Progenitor cell of endocrine pancreas (in vitro differentiated cells): ENCODE data around the gene CD300E. TPM values are rescaled to one million over a fixed set of nuclear protein-coding genes. Genes with fewer than 3 reads are reported as not detected.

Source experiments
- DNase-seq: peaks from one replicate; pipeline ENCODE4 v3.0.0; 2021; ENCODE audit warnings: low spot score; ENCODE audit not compliant: unreplicated experiment
- H3K27ac Mint-ChIP-seq: 2 replicates; pipeline ENCODE4 v1.8.0; 2021; ENCODE audit warnings: mild to moderate bottlenecking, moderate library complexity, mixed read lengths
- H3K27me3 Mint-ChIP-seq: 2 replicates; pipeline ENCODE4 v1.8.0; 2021; ENCODE audit warnings: mixed read lengths
- H3K36me3 Mint-ChIP-seq: 2 replicates; pipeline ENCODE4 v1.8.0; 2022; ENCODE audit warnings: mixed read lengths; ENCODE audit not compliant: insufficient read depth
- H3K4me1 Mint-ChIP-seq: 2 replicates; pipeline ENCODE4 v1.8.0; 2021; ENCODE audit warnings: low read depth, mixed read lengths
- H3K4me3 Mint-ChIP-seq: 2 replicates; pipeline ENCODE4 v1.8.0; 2021; ENCODE audit warnings: low read depth, mild to moderate bottlenecking, moderate library complexity, mixed read lengths
- H3K9me3 Mint-ChIP-seq: 2 replicates; pipeline ENCODE4 v1.8.0; 2021; ENCODE audit warnings: low read depth, mixed read lengths
- total RNA-seq: library from RNA; stranded (reverse); gene quantifications from 2 replicates; pipeline ENCODE4 v1.2.1, GENCODE V29; 2021
- TF ChIP-seq, protein P1 (sequence below): fragments of 200-600 bp; sonication (generic); IDR thresholded peaks from one replicate; pipeline ENCODE4 v1.5.0; 2021; ENCODE audit warnings: antibody characterized with exemption, mild to moderate bottlenecking; ENCODE audit not compliant: unreplicated experiment

CD300E gene
- total RNA-seq, 1 donor from 2014 or later = not detected

GRCh38 chr17:74646231-74646630, 22.7 kb upstream of the CD300E start:
- Mint-ChIP-seq H3K36me3 (no peaks in the 10 kb centered on the region), H3K4me1 (no peaks in the 10 kb centered on the region), H3K9me3 (peaks cover 2% of the 10 kb centered on the region), H3K4me3 (no peak overlapping the region), H3K27me3 (peaks cover 54% of the 10 kb centered on the region), H3K27ac (no peak overlapping the region)
- no peak for DNase-seq
- TF ChIP-seq, protein P1, sequence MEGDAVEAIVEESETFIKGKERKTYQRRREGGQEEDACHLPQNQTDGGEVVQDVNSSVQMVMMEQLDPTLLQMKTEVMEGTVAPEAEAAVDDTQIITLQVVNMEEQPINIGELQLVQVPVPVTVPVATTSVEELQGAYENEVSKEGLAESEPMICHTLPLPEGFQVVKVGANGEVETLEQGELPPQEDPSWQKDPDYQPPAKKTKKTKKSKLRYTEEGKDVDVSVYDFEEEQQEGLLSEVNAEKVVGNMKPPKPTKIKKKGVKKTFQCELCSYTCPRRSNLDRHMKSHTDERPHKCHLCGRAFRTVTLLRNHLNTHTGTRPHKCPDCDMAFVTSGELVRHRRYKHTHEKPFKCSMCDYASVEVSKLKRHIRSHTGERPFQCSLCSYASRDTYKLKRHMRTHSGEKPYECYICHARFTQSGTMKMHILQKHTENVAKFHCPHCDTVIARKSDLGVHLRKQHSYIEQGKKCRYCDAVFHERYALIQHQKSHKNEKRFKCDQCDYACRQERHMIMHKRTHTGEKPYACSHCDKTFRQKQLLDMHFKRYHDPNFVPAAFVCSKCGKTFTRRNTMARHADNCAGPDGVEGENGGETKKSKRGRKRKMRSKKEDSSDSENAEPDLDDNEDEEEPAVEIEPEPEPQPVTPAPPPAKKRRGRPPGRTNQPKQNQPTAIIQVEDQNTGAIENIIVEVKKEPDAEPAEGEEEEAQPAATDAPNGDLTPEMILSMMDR = no peak

DNA sequence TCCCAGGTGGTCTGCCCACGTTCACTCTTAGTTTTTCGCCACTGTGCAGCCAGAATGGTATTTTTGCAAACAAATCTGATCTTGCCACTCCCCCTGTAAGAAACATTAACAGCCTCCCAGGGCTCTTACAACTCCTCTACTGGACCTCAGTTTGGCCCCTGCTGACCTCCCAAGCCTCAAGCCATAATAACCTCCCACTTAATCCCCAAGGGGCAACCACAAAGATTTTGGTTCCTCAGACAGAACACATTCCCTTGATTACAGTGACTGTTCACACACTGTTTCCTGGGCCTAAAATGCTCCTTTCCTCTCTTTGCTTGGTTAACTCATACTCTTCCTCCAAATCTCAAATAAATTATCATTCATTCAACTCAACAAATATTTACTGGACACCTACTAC, 21.5 kb upstream of the CD300E start:
- no peak for DNase-seq
- Mint-ChIP-seq H3K27me3 (peaks cover 47% of the 10 kb centered on the region), H3K4me1 (no peaks in the 10 kb centered on the region), H3K9me3 (peaks cover 2% of the 10 kb centered on the region), H3K36me3 (no peaks in the 10 kb centered on the region), H3K27ac (no peak overlapping the region), H3K4me3 (no peak overlapping the region)
- TF ChIP-seq, protein P1 = no peak

DNA sequence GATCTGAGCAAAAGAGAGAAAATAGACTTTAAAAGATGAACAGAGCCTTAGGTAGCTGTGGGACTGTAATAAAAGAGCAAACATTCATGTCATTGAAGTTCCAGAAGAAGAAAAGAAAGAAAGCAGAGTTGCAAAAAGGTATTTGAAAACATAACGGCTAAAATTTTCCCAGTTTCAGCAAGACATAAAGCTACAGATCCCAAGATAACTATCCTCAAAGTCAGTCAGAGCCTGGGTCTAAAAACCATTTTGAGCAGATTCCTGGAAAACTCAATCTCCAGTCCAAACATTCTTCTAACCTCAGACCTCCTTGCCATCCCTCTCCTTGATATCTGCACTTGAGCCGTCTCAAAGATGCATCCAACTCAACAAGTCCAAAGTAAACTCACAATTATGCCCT, 20.9 kb upstream of the CD300E start:
- no peaks in the 10 kb centered on the region for H3K4me1 Mint-ChIP-seq
- H3K9me3 Mint-ChIP-seq = peaks cover 2% of the 10 kb centered on the region
- no peak overlapping the region for H3K27ac Mint-ChIP-seq
- H3K4me3 Mint-ChIP-seq = no peak overlapping the region
- peaks cover 44% of the 10 kb centered on the region for H3K27me3 Mint-ChIP-seq
- no peak for DNase-seq
- no peaks in the 10 kb centered on the region for H3K36me3 Mint-ChIP-seq
- TF ChIP-seq, protein P1 = no peak

GRCh38 chr17:74643826-74644225, 20.3 kb upstream of the CD300E start:
- Mint-ChIP-seq H3K27ac (no peak overlapping the region), H3K4me3 (no peak overlapping the region), H3K36me3 (no peaks in the 10 kb centered on the region), H3K27me3 (peaks cover 42% of the 10 kb centered on the region), H3K4me1 (no peaks in the 10 kb centered on the region), H3K9me3 (peaks cover 2% of the 10 kb centered on the region)
- DNase-seq = no peak
- TF ChIP-seq, protein P1 = no peak

- no peaks in the 10 kb centered on the region for H3K4me1 Mint-ChIP-seq
- H3K9me3 Mint-ChIP-seq = peaks cover 2% of the 10 kb centered on the region
- TF ChIP-seq, protein P1 = no peak
- H3K4me3 Mint-ChIP-seq = no peak overlapping the region
- no peaks in the 10 kb centered on the region for H3K36me3 Mint-ChIP-seq
- peaks cover 37% of the 10 kb centered on the region for H3K27me3 Mint-ChIP-seq
- no peak for DNase-seq
- H3K27ac Mint-ChIP-seq = no peak overlapping the region
Observed at GRCh38 chr17:74642995-74643394, 19.5 kb upstream of the CD300E start.
